ENCODE measurements around the gene LDHD.

Gene LDHD

GRCh38 chr16:75075688-75076268 is 40.8 kb downstream of the LDHD start:
- DNase-seq (ENCODE audit: low read depth in 1 of 2, low spot score in 1 of 2) = no peak
- TF ChIP-seq POLR2AphosphoS5 (IDR thresholded peaks at IDR 0.05; ENCODE audit: low read depth) (no peak), SPI1 (IDR thresholded peaks at IDR 0.05; ENCODE audit: borderline replicate concordance, low read depth) (peak; percentile 86)
- Histone ChIP-seq H3K4me3 (replicated peaks; ENCODE audit: insufficient read depth, low read length) (no peak overlapping the region), H3K27ac (replicated peaks) (peak overlapping the region; percentile 83), H3K27me3 (ENCODE audit: insufficient read depth, poor library complexity, severe bottlenecking) (no peaks in the 10 kb centered on the region)

- peak; percentile 86 to 95 for DNase-seq (ENCODE audit: low read depth in 1 of 2, low spot score in 1 of 2)
- Histone ChIP-seq H3K27me3 (ENCODE audit: insufficient read depth, poor library complexity, severe bottlenecking) (no peaks in the 10 kb centered on the region), H3K4me3 (replicated peaks; ENCODE audit: insufficient read depth, low read length) (no peak overlapping the region), H3K27ac (replicated peaks) (peak overlapping the region; percentile 83)
- TF ChIP-seq REST (IDR thresholded peaks at IDR 0.05; ENCODE audit: insufficient replicate concordance, low read depth) (peak; percentile 60), SPI1 (IDR thresholded peaks at IDR 0.05; ENCODE audit: borderline replicate concordance, low read depth) (peak; percentile 30; the same call in 1 of the 2 replicates), GABPA (IDR thresholded peaks at IDR 0.05; ENCODE audit: low read depth) (no peak), POLR2AphosphoS5 (IDR thresholded peaks at IDR 0.05; ENCODE audit: low read depth) (peak; percentile 98), CTCF (IDR thresholded peaks at IDR 0.05; ENCODE audit: insufficient read depth, low read length) (no peak)
These were observed 41.5 kb downstream of the LDHD start for GRCh38 chr16:75074920-75075687.

GRCh38 chr16:75074304-75074793 is 42.2 kb downstream of the LDHD start:
- TF ChIP-seq REST (IDR thresholded peaks at IDR 0.05; ENCODE audit: insufficient replicate concordance, low read depth) = no peak
- no peak for TF ChIP-seq CTCF (IDR thresholded peaks at IDR 0.05; ENCODE audit: insufficient read depth, low read length)
- TF ChIP-seq POLR2AphosphoS5 (IDR thresholded peaks at IDR 0.05; ENCODE audit: low read depth) = no peak
- no peak for TF ChIP-seq GABPA (IDR thresholded peaks at IDR 0.05; ENCODE audit: low read depth)
- no peak for TF ChIP-seq SPI1 (IDR thresholded peaks at IDR 0.05; ENCODE audit: borderline replicate concordance, low read depth)
- Histone ChIP-seq H3K27me3 (ENCODE audit: insufficient read depth, poor library complexity, severe bottlenecking) (no peaks in the 10 kb centered on the region), H3K27ac (replicated peaks) (peak overlapping the region; percentile 83), H3K4me3 (replicated peaks; ENCODE audit: insufficient read depth, low read length) (no peak overlapping the region)
- DNase-seq (ENCODE audit: low read depth in 1 of 2, low spot score in 1 of 2) = no peak

- DNase-seq (ENCODE audit: low read depth in 1 of 2, low spot score in 1 of 2) = no peak
- Histone ChIP-seq H3K27ac (replicated peaks) (peak overlapping the region; percentile 83), H3K4me3 (replicated peaks; ENCODE audit: insufficient read depth, low read length) (no peak overlapping the region), H3K27me3 (ENCODE audit: insufficient read depth, poor library complexity, severe bottlenecking) (no peaks in the 10 kb centered on the region)
- no peak for TF ChIP-seq CTCF (IDR thresholded peaks at IDR 0.05; ENCODE audit: insufficient read depth, low read length)
- TF ChIP-seq REST (IDR thresholded peaks at IDR 0.05; ENCODE audit: insufficient replicate concordance, low read depth) = no peak
- TF ChIP-seq POLR2AphosphoS5 (IDR thresholded peaks at IDR 0.05; ENCODE audit: low read depth) = no peak
- TF ChIP-seq GABPA (IDR thresholded peaks at IDR 0.05; ENCODE audit: low read depth) = no peak
- TF ChIP-seq SPI1 (IDR thresholded peaks at IDR 0.05; ENCODE audit: borderline replicate concordance, low read depth) = no peak
These were observed 42.9 kb downstream of the LDHD start for GRCh38 chr16:75073545-75074303.

Data from HL-60 (cell line).